UCSD-AML1 (cell line): ENCODE data around the gene MC4R.

Source experiments
- DNase-seq: peaks from one replicate; lab custom pipeline; 2025; ENCODE audit not compliant: unreplicated experiment; lab: John Stamatoyannopoulos, UW

The MC4R gene

GRCh38 chr18:60329131-60329530 lies 43.4 kb downstream of the MC4R start:
- DNase-seq, result no peak

DNA sequence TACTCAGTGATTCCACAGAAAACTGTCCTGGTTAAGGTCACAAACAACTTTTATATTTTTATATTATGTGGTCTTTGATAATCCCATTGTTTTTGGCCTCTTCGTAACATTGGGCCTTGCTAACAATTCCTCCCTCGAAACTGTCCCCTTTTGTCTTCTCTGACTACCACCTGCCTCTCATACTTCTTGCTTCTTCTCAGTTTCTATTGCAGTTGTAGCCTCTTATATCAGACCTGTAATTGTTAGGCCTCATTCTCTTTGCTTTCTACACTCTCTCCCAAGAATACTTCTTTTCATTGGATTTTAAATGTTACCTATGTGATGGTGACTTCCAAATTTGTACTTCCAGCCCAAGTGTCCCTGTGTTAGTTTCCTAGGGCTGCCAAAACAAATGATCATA lies 44.7 kb downstream of the MC4R start:
- no peak for DNase-seq

GRCh38 chr18:60322591-60322990 lies 50.0 kb downstream of the MC4R start:
- DNase-seq, result no peak
